Mucosa of descending colon (tissue), 3 donors: Measurements from ENCODE around the gene ZEB2. TPM values are rescaled to one million over a fixed set of nuclear protein-coding genes. Genes with fewer than 3 reads are reported as not detected.

Source experiments
- ATAC-seq: fragments of 200-7000 bp; cut with Tn5 transposase; one replicate; pipeline ENCODE4 v1.9.1; 2020; ENCODE audit warnings: mild to moderate bottlenecking, moderate library complexity
- DNase-seq, 3 donors: peaks; one replicate each; pipeline ENCODE4 v3.0.0-alpha.2; 2020
- H3K36me3 ChIP-seq: fragments of 200-600 bp; one replicate; pipeline ENCODE4 v1.8.0; 2021; ENCODE audit warnings: low read depth, mild to moderate bottlenecking
- H3K4me1 ChIP-seq: fragments of 200-600 bp; one replicate; pipeline ENCODE4 v1.8.0; 2021; ENCODE audit warnings: low read depth, mild to moderate bottlenecking
- H3K4me3 ChIP-seq: fragments of 200-600 bp; one replicate; pipeline ENCODE4 v1.8.0; 2021; ENCODE audit warnings: mild to moderate bottlenecking
- H3K9me3 ChIP-seq: fragments of 200-600 bp; one replicate; pipeline ENCODE4 v1.8.0; 2021; ENCODE audit warnings: mild to moderate bottlenecking
- intact Hi-C, 2 donors: fragments of 100-400 bp; cut with DNase I in 1 of 2; cut with micrococcal nuclease in 1 of 2; formaldehyde crosslinking; loops; one replicate each; pipeline versions ENCODE4 v1.11.0 to v1.11.1; 2022; cut with DNase I, micrococcal nuclease
- total RNA-seq, 3 donors: library from RNA; stranded (reverse); fragmentation: NEBNext Ultra II Directional in 2 of 3; extraction: Animal tissue kit (Norgen Biotek cat#: 25700) in 2 of 3; gene quantifications; one replicate each; pipeline versions ENCODE4 v1.2.1 to v1.2.4, GENCODE V29; 2021 to 2023
- TF ChIP-seq, protein P1 (sequence below): fragments of 200-600 bp; IDR thresholded peaks from one replicate; pipeline ENCODE4 v1.8.0; 2022; ENCODE audit warnings: antibody characterized with exemption, mild to moderate bottlenecking
- donor health status: DM: no; HTN: no; CAD: no; lungs with moderate emphysema.
- donor health status: DM: no; HTN: no; CAD: no.
- donor health status: DM: no; HTN: yes; CAD: no.

ZEB2 gene
- total RNA-seq, 3 donors from 2014 or later, result 19.0 to 80.1 (median 48.6) TPM

- no peaks in the 10 kb centered on the region for H3K4me1 ChIP-seq
- H3K9me3 ChIP-seq, result no peaks in the 10 kb centered on the region
- no peak overlapping the region for H3K4me3 ChIP-seq
- no peak for DNase-seq
- ATAC-seq, result no peak
- TF ChIP-seq, protein P1, sequence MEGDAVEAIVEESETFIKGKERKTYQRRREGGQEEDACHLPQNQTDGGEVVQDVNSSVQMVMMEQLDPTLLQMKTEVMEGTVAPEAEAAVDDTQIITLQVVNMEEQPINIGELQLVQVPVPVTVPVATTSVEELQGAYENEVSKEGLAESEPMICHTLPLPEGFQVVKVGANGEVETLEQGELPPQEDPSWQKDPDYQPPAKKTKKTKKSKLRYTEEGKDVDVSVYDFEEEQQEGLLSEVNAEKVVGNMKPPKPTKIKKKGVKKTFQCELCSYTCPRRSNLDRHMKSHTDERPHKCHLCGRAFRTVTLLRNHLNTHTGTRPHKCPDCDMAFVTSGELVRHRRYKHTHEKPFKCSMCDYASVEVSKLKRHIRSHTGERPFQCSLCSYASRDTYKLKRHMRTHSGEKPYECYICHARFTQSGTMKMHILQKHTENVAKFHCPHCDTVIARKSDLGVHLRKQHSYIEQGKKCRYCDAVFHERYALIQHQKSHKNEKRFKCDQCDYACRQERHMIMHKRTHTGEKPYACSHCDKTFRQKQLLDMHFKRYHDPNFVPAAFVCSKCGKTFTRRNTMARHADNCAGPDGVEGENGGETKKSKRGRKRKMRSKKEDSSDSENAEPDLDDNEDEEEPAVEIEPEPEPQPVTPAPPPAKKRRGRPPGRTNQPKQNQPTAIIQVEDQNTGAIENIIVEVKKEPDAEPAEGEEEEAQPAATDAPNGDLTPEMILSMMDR, result no peak
- H3K36me3 ChIP-seq, result no peaks in the 10 kb centered on the region
- intact Hi-C loops, result no loop called here
These were observed 108.4 kb downstream of the ZEB2 start for GRCh38 chr2:144411473-144411872.

DNA sequence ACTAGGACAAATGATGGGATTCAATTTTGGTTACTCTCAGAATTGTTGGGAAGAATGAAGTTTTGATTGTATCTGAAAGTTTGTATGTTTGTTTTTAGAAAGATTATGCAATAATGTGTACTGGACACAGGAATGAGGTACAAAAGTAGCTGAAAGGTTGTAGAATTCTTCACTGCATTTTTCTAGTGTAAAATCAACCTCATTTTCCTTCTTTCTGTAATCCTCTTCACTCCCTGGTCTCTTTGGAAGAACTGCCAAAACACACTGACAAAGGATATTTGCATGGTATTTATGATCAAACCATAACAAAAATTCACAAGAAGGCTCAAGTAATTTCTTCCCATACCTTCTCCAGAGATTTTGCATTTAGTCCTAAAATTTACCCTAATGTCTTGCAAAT, 110.7 kb downstream of the ZEB2 start:
- ATAC-seq (no peak), DNase-seq (no peak)
- H3K36me3 ChIP-seq, result no peaks in the 10 kb centered on the region
- intact Hi-C loops, result no loop called here
- no peaks in the 10 kb centered on the region for H3K9me3 ChIP-seq
- no peaks in the 10 kb centered on the region for H3K4me1 ChIP-seq
- TF ChIP-seq, protein P1, result no peak
- H3K4me3 ChIP-seq, result no peak overlapping the region

DNA sequence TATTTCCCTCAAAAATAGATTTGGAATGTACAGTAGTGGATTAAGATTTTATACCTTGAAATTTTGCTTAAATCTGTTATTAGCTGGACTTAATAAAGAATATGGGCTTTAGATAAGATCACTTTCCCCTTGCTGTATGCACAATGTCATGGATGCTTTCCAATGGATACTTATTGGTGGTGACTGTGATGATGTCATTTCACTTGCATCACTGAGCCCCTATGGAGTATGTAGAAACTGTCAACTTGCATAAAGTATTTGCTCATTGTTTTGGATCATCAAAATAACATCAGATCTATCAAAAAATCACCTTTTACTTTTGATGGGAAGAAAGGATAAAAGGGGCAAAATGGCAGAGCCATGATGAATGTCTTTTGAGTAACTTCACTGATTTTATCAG, 112.7 kb downstream of the ZEB2 start:
- intact Hi-C loops, result no loop called here
- TF ChIP-seq, protein P1, result no peak
- no peaks in the 10 kb centered on the region for H3K4me1 ChIP-seq
- DNase-seq, result no peak
- H3K36me3 ChIP-seq, result no peaks in the 10 kb centered on the region
- H3K9me3 ChIP-seq, result no peaks in the 10 kb centered on the region
- ATAC-seq, result no peak
- H3K4me3 ChIP-seq, result no peak overlapping the region

DNA sequence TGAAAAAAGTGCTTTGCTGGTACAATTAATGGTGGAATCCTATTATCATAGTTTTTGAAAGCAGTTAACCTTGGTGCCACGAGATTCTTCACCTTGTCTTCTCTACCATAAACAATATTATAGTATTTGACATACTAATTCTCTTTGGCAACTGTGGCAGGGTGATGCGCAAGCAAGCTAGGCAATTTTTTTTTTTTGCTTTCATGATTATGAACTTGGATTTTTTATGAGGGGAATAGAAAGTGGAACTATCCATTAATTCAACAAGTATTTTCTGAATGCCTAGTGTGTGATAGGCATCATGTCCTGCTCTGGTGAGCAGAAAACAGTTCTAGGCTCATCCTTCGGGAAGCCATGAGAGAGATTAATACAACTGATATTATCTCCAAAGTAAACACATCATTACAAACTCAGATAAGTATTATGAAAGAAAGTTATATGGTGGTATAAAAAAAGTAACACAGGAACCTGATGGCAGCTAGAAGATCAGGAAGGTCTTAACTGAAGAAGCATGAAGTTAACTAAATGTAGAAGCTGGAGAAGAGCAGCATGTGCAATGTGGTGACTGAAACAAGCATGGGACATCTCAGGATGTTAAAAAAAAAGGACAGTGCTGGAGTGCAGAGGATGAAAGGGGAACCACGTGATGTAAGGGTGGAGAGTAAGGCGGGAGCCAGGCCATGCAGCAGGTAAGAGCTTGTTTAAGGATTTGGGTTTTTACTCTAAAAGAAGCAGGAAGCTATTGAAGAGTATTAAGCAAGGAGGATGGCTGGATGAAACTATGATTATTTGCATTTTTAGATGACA, 113.7 kb downstream of the ZEB2 start:
- Histone ChIP-seq H3K36me3 (no peaks in the 10 kb centered on the region), H3K9me3 (no peaks in the 10 kb centered on the region), H3K4me3 (no peak overlapping the region), H3K4me1 (no peaks in the 10 kb centered on the region)
- ATAC-seq (no peak), DNase-seq (no peak)
- TF ChIP-seq, protein P1, result no peak
- intact Hi-C loops, result no loop called here

- DNase-seq (no peak), ATAC-seq (no peak)
- Histone ChIP-seq H3K36me3 (no peaks in the 10 kb centered on the region), H3K9me3 (no peaks in the 10 kb centered on the region), H3K4me3 (no peak overlapping the region), H3K4me1 (no peaks in the 10 kb centered on the region)
- TF ChIP-seq, protein P1, result no peak
- intact Hi-C loops, result no loop called here
These were observed 114.6 kb downstream of the ZEB2 start for GRCh38 chr2:144405321-144405720.
